Measurements from ENCODE around the gene YEATS2.

DNA sequence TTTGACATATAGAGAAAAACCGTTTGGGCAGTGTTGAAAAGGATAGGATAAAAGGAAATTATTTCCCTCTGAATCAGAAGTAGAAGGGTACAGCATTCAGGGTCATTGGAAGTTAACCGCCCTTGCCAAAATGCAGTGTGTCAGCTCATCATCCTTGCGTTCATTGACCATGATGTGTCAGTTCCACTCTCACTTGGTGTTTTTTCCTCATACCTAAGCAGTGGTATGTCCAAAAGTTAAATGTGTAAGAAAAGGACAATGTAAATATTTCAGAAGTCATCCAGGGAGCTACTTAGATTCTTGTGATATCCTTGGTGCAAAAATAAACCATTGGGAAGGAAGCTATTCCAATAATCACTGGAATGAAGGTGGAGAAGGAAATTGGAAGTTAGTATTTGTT, 77.0 kb downstream of the YEATS2 start:
- TF ChIP-seq, protein P1, sequence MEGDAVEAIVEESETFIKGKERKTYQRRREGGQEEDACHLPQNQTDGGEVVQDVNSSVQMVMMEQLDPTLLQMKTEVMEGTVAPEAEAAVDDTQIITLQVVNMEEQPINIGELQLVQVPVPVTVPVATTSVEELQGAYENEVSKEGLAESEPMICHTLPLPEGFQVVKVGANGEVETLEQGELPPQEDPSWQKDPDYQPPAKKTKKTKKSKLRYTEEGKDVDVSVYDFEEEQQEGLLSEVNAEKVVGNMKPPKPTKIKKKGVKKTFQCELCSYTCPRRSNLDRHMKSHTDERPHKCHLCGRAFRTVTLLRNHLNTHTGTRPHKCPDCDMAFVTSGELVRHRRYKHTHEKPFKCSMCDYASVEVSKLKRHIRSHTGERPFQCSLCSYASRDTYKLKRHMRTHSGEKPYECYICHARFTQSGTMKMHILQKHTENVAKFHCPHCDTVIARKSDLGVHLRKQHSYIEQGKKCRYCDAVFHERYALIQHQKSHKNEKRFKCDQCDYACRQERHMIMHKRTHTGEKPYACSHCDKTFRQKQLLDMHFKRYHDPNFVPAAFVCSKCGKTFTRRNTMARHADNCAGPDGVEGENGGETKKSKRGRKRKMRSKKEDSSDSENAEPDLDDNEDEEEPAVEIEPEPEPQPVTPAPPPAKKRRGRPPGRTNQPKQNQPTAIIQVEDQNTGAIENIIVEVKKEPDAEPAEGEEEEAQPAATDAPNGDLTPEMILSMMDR (IDR thresholded peaks at IDR 0.05): no peak
- TF ChIP-seq POLR2AphosphoS5 (IDR thresholded peaks at IDR 0.05) (no peak), POLR2A (IDR thresholded peaks at IDR 0.05) (no peak)

All from breast epithelium (tissue), 3 donors.